HG03064 (cell line): ENCODE results near the gene ADIRF.

ENCODE experiments used
- ATAC-seq: cut with Tn5 transposase; IDR thresholded peaks from one replicate; pipeline ENCODE4 v1.9.1; 2021; ENCODE audit warnings: low read depth; ENCODE audit not compliant: unreplicated experiment

The ADIRF gene

GRCh38 chr10:86960003-86960862 lies 8.0 kb upstream of the ADIRF start:
- ATAC-seq = no peak

GRCh38 chr10:86960863-86961434 lies 7.3 kb upstream of the ADIRF start:
- ATAC-seq = no peak

DNA sequence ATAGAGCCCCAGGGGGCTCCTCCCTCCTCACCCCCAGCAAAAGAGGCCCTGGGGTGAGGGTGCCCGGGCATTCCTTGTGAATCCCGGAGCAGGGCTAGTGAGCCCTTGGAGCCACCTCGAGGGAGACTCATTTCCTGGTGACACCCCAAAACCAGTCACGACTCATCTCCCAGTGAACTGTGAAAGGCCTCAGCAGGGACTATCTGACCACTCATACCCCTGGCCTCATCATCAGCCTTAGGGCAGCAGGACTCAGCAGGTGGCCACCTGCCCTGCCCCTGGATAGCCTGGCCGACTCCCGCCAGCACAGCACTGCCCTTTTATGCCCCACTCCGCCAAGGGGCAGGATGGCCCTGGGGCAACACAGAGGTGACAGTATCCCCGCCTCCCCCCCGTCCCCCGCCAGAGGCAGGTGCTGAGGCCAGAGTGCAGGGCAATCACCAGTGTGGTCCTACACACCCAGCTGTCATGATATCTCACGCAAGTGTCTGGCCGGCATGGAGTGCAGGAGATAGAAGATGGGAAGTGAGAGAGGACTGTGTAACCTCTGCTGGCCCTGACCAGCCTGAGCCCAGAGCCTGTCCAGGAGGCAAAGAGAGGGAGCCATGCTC lies 6.7 kb upstream of the ADIRF start:
- no peak for ATAC-seq

- no peak for ATAC-seq
Observed at GRCh38 chr10:86962136-86962980, 5.9 kb upstream of the ADIRF start.

DNA sequence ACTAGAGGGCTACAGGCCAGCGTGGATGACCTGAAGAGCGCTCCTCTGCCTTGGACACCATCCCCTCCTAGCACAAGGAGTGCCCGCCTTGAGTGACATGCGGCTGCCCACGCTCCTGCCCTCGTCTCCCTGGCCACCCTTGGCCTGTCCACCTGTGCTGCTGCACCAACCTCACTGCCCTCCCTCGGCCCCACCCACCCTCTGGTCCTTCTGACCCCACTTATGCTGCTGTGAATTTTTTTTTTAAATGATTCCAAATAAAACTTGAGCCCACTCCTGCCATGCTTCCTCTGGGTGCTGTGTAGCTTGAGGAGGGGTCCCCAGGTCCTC lies 5.3 kb upstream of the ADIRF start:
- ATAC-seq = no peak

DNA sequence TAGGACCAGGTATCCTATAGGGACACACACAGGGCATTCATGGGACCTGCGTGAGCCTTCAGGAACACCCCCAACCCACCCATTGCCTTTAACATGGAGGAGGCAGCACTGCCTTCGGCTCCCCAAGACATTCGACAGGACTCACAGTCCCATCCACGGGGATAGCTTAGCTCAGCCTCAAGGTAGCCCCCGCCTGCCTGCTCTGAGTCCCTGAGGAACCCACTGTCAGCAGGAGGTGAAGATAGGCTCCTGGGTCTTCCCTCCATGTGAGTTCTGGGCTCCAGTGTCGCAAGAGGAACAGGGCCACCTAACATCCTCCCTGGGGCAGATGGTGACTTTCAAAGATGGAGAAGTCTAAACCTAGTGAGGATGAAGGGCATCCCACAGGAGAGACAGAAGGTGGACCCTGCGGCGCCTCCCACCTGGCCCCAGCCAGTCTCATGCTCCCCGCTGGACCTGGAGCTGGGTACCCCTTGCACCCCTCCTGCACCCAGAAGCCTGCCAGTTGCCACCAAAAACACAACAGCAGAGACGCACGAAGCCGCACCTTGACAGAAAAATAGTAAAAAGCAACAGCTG lies 4.9 kb upstream of the ADIRF start:
- no peak for ATAC-seq

DNA sequence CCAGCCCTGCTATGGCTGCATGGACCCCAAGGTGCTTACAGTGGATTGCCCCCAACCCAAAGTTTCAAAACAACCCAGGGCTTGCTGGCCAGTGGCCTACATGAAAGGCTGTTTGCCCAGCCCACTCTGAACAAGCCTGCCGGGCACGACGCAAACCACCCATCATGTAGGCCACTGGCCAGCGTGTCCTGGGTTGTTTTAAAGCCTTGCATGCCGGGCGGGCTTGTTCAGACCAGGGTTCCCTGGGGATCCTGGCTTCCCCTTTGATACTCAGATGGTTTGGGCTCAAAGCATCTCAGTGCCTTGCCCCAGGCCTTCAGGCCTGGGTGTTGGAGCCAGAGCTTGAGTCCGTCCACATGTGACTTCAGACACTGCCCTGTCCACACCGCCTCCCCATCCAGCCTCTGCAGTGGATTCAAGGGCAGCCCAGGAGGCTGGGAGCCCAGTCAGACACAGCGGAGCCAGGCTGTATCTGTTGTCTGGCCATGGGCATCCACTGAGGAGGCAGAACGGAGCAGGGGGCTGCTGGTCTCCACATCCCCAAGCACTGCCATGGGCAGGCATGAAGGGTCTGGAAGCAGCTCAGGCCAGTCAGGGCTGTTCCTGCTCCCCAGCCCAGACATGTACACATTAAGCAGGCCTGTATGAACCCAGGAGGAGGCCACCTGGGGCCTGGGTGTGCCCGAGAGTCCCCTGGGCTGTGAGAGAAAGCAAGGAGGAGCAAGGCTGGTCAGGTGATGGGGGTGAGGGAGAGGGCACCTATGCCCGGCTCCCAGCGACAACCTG lies 4.0 kb upstream of the ADIRF start:
- no peak for ATAC-seq

- ATAC-seq = no peak
Observed at GRCh38 chr10:86964847-86965190, 3.5 kb upstream of the ADIRF start.

DNA sequence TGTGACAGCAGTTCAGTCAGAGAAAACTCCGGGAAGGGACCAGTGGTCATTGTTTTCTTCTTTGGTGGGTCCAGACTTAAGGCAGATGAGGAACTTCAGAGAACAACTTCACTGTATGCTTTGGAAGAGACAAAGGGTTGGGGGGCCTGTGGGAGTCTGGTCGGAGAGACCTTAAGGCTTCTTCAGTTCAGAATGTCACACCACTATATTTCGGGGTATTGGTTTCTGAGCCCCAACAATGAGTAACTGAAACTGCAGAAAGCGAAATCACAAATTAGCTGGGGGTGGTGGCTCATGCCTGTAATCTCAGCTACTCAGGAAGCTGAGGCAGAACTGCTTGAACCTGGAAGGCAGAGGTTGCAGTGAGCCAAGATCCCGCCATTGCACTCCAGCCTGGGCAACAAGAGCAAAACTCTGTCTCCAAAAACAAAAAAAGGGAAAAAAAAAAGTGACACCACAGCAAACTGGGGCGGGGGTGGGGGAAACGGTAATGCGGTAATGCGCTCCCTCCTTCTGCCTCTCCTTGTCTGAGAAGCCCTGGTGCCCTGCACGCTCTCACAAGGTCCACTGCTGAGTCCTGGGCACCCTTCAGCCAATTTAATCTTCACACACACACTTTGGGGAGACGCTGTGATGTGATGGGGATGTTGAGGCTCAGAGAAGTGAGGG lies 2.2 kb upstream of the ADIRF start:
- ATAC-seq = no peak

GRCh38 chr10:86967481-86967941 lies 771 bp upstream of the ADIRF start:
- no peak for ATAC-seq

DNA sequence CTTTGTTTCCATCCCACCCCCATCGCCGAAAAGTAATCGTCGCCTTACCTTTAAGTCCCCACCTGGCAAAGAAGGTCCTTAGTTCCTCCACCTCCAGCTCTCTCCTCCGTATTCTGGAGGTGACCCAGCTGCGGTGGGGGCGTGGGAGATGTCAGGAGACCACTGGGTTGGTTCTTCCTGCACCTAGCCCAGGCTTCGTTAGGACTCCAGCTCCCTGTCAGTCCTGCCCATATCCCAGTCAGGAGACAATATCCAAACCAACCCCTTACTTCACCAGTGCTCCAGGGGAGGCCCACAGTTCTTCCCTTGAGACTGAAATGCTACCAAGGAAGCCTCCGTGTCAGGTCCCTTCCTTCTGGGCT lies 693 bp downstream of the ADIRF start:
- no peak for ATAC-seq

- no peak for ATAC-seq
Observed at GRCh38 chr10:86969421-86970041, 1.2 kb downstream of the ADIRF start.

DNA sequence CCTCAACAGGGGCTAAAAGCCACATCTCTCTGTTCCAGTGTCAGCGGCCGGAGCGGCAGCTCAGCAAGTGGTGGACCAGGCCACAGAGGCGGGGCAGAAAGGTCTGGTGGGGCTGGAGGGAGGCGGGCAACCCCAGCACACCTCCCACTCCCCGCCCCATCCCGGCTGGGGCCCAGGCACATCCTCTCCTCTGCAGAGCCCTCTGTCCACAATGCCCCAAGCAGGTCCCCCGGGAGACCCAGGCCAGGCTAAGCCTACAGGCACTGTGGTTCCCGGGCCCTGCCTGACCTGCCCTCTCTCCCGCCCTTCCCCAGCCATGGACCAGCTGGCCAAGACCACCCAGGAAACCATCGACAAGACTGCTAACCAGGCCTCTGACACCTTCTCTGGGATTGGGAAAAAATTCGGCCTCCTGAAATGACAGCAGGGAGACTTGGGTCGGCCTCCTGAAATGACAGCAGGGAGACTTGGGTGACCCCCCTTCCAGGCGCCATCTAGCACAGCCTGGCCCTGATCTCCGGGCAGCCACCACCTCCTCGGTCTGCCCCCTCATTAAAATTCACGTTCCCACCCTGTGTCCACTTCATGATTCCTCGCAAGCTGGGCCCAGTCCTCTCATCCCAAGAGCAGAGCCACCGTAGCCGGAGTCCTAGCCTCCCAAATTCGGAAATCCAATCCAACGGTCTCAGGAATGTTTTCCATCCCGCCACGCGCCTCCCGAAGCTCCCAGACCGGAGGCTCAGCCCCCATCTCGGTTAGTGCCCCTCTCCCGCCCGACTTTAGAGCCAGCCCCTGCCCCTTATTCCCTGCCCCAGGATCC lies 2.1 kb downstream of the ADIRF start:
- no peak for ATAC-seq

DNA sequence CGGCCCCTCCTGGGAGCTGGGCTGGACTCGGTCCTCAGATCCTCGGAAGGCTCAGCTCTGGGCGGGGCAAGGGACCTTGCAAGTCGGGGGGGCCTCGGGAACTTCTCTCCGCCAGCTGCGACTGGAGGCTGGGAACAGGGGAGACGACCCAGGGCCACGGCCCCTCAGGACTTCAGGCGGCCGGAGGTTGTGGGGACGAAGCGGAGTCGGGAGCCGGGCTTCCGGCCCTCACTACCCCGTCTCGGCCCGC lies 2.6 kb downstream of the ADIRF start:
- no peak for ATAC-seq

DNA sequence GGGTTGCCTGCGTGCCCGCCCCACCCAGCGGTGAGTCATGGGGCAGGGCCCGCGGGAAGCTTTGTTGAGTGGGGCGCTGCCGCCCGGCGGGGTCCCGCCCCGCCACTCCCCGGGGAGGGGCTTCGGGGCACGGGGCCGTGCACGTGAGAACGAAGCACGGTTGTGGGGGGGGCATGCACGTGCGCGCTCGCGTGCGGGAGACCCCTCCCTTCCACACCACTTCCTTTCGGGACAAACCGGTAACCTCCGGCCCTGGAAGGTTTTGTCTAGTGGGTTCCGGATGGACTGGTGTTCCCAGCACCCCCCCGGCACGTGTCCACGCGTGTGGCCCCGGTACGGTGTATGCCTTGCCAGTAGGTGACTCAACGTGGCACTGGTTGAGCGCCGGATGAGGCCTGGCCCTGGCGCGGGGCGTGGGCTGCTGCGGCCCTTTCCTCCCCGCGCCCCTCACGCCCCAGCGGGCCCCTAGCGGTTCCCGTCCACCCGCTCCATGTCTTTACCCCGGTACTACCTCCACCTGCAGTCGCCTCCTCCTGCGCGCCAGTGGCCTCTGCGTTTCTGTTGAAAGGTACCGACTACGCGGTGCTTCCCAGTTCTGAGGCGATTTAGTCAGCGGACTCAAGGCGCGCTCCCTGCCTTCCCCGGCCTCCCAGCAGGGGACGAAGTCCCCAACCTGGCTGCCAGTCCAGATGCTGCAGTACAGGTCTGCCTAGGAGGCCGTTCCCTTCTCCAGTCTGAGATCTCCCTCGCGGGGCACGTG lies 3.1 kb downstream of the ADIRF start:
- peak; percentile 71 for ATAC-seq

DNA sequence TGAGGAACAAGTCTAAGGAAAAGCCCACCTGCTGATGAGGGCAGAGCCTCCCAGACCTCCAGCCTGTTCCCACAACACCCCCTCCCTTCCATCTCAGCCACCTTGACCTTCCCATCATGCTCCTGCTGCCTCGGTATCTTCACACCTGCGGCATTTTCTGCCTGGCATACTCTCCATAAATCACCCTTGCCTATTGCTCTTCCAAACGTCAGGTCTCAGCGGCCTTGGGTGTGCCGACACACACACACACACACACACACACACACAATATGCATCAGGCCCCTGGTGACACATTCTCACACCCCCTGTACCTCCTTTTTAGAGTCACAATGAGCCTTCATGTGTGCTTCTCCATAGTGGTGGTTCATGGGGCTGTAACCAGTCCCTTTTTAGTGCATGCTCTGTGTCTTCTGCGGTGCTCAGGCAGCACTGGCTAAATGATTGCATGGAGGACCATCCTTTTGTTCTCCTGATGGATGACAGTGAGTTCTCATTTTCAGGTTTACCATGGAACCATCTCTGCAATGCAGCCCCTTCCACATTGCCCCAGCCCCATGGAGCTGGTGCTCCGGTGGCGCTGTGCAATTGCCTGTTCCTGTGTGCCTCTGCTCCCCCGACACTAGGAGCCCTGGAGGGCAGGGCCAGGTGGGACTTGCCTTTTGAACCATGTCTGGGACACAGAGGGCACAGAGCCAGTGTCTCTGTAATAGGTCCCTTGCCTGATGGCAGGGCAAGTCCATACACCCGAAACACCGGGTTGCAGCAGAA lies 4.5 kb downstream of the ADIRF start:
- no peak for ATAC-seq

DNA sequence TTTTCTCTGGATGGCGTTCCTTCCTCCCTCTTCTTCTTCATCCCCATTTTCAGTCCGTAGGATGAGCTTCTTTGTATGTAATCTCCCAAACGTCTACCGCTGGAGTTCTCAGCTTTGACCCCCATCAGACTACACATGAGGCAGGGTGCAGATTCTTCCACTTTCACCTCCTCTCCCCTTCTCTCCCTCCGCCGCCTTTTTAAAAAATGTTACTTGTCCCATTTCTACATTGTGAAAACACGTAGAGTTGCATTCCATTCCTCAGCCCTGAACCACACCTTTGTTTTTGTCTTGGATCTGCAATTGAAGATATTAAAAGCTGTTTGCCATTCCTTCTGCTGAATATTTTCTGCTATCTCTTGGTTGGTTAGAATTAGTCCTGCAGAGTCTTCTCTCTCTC lies 6.2 kb downstream of the ADIRF start:
- ATAC-seq = no peak
